K562 (cell line): Measurements from ENCODE around the gene JRKL.

Experiments
- CREB1 ChIP-seq, 2 experiments: sonication (generic) in 1 of 2; formaldehyde crosslinking in 1 of 2; IDR thresholded peaks; 2 replicates each; pipeline versions ENCODE4 v1.6.1 to v1.8.0; 2012 to 2022; ENCODE audit warnings: inconsistent platforms in 1 of 2, mild to moderate bottlenecking in 1 of 2, missing genetic modification reagents in 1 of 2, moderate library complexity in 1 of 2
- DPF2 ChIP-seq: fragments of 450-650 bp; IDR thresholded peaks from 2 replicates; pipeline ENCODE4 v1.6.1; 2016
- ETV5 ChIP-seq: sonication (generic); formaldehyde crosslinking; IDR thresholded peaks from 2 replicates; pipeline ENCODE4 v1.4.0; 2020; ENCODE audit warnings: low read depth, mild to moderate bottlenecking, missing genetic modification reagents
- HDAC2 ChIP-seq: fragments of 450-650 bp; IDR thresholded peaks from 2 replicates; pipeline ENCODE4 v1.6.1; 2016; ENCODE audit warnings: mild to moderate bottlenecking
- RCOR1 ChIP-seq, 2 experiments: IDR thresholded peaks; 2 replicates each; pipeline ENCODE4 v1.6.1; 2012; ENCODE audit warnings: low read depth in 2 of 2, low read length in 2 of 2, borderline replicate concordance in 1 of 2, improper control_type of control experiment in 1 of 2
- SP2 ChIP-seq: IDR thresholded peaks from 2 replicates; pipeline ENCODE4 v1.6.1; 2011; ENCODE audit warnings: mild to moderate bottlenecking, low read depth, low read length, moderate library complexity; ENCODE audit not compliant: poor library complexity, severe bottlenecking; ENCODE audit errors: extremely low read depth
- TSC22D4 ChIP-seq: fragments of 450-650 bp; IDR thresholded peaks from 2 replicates; pipeline ENCODE4 v1.6.1; 2016; ENCODE audit warnings: missing genetic modification characterization, missing biosample characterization, control low read depth
- ZNF778 ChIP-seq: fragments of 450-650 bp; formaldehyde crosslinking; IDR thresholded peaks from 2 replicates; pipeline ENCODE4 v1.4.0; 2020; ENCODE audit warnings: mild to moderate bottlenecking, moderate library complexity
- TF ChIP-seq, protein P1 (sequence below), 3 experiments: IDR thresholded peaks in 2 of 3; conservative IDR thresholded peaks in 1 of 3; 2 replicates each; pipeline ENCODE4 v1.5.1; 2011 to 2012; ENCODE audit warnings: low read length in 3 of 3, mild to moderate bottlenecking in 3 of 3, control low read depth in 2 of 3, improper control_type of control experiment in 1 of 3, inconsistent platforms in 1 of 3, low read depth in 1 of 3, mixed read lengths in 1 of 3, moderate library complexity in 1 of 3; ENCODE audit not compliant: insufficient read depth in 2 of 3
- TF ChIP-seq, protein P2 (sequence below), 2 experiments: fragments of 450-650 bp; formaldehyde crosslinking in 1 of 2; IDR thresholded peaks; 2 replicates each; pipeline versions ENCODE4 v1.4.0 to v1.6.1; 2014 to 2020; ENCODE audit warnings: mild to moderate bottlenecking in 2 of 2, borderline replicate concordance in 1 of 2, low read depth in 1 of 2

DNA sequence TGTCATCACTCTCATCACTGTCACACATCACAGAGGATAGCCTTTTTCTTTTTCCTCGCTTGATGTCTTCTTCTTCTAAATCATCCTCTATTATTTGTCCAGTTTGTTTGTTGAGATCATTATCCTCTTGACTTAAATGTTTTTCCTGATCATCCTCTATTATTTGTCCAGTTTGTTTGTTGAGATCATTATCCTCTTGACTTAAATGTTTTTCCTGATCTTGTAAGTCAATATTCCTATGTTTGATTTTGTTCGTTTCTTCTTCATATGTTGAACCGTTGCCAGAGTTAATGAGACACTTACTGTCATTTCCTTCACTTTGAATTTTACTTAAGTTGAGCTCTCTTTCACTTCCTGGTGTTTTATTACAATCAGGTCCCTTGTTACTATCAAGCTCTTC lies 5.7 kb upstream of the JRKL start:
- no peak for TF ChIP-seq HDAC2
- TF ChIP-seq, protein P1, sequence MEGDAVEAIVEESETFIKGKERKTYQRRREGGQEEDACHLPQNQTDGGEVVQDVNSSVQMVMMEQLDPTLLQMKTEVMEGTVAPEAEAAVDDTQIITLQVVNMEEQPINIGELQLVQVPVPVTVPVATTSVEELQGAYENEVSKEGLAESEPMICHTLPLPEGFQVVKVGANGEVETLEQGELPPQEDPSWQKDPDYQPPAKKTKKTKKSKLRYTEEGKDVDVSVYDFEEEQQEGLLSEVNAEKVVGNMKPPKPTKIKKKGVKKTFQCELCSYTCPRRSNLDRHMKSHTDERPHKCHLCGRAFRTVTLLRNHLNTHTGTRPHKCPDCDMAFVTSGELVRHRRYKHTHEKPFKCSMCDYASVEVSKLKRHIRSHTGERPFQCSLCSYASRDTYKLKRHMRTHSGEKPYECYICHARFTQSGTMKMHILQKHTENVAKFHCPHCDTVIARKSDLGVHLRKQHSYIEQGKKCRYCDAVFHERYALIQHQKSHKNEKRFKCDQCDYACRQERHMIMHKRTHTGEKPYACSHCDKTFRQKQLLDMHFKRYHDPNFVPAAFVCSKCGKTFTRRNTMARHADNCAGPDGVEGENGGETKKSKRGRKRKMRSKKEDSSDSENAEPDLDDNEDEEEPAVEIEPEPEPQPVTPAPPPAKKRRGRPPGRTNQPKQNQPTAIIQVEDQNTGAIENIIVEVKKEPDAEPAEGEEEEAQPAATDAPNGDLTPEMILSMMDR (IDR thresholded peaks at IDR 0.05 in 2 of 3, conservative IDR thresholded peaks at IDR 0.05 in 1 of 3; ENCODE audit: insufficient read depth in 2 of 3, low read depth in 1 of 3, low read length in 3 of 3), result no peak
- TF ChIP-seq, protein P2, sequence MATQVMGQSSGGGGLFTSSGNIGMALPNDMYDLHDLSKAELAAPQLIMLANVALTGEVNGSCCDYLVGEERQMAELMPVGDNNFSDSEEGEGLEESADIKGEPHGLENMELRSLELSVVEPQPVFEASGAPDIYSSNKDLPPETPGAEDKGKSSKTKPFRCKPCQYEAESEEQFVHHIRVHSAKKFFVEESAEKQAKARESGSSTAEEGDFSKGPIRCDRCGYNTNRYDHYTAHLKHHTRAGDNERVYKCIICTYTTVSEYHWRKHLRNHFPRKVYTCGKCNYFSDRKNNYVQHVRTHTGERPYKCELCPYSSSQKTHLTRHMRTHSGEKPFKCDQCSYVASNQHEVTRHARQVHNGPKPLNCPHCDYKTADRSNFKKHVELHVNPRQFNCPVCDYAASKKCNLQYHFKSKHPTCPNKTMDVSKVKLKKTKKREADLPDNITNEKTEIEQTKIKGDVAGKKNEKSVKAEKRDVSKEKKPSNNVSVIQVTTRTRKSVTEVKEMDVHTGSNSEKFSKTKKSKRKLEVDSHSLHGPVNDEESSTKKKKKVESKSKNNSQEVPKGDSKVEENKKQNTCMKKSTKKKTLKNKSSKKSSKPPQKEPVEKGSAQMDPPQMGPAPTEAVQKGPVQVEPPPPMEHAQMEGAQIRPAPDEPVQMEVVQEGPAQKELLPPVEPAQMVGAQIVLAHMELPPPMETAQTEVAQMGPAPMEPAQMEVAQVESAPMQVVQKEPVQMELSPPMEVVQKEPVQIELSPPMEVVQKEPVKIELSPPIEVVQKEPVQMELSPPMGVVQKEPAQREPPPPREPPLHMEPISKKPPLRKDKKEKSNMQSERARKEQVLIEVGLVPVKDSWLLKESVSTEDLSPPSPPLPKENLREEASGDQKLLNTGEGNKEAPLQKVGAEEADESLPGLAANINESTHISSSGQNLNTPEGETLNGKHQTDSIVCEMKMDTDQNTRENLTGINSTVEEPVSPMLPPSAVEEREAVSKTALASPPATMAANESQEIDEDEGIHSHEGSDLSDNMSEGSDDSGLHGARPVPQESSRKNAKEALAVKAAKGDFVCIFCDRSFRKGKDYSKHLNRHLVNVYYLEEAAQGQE (IDR thresholded peaks at IDR 0.05; ENCODE audit: borderline replicate concordance), result no peak
- TF ChIP-seq, protein P2 (CRISPR knock-in tag; IDR thresholded peaks at IDR 0.05; ENCODE audit: low read depth), result no peak
- TF ChIP-seq SP2, result no peak
- TF ChIP-seq RCOR1 (IDR thresholded peaks at IDR 0.05; ENCODE audit: borderline replicate concordance in 1 of 2, low read depth in 2 of 2, low read length in 2 of 2), result no peak
- no peak for TF ChIP-seq CREB1 (IDR thresholded peaks at IDR 0.05)
- TF ChIP-seq CREB1 (CRISPR knock-in tag; IDR thresholded peaks at IDR 0.05), result no peak
- no peak for TF ChIP-seq TSC22D4 (tag)
- TF ChIP-seq ETV5 (CRISPR knock-in tag), result no peak
- no peak for TF ChIP-seq DPF2
- TF ChIP-seq ZNF778, result no peak
